ENCODE results near the gene SH2D5. TPM values are rescaled to one million over a fixed set of nuclear protein-coding genes. Genes with fewer than 3 reads are reported as not detected.

Gene SH2D5
- total RNA-seq, 1 experiment from 2014 or later, result 3.5 TPM

DNA sequence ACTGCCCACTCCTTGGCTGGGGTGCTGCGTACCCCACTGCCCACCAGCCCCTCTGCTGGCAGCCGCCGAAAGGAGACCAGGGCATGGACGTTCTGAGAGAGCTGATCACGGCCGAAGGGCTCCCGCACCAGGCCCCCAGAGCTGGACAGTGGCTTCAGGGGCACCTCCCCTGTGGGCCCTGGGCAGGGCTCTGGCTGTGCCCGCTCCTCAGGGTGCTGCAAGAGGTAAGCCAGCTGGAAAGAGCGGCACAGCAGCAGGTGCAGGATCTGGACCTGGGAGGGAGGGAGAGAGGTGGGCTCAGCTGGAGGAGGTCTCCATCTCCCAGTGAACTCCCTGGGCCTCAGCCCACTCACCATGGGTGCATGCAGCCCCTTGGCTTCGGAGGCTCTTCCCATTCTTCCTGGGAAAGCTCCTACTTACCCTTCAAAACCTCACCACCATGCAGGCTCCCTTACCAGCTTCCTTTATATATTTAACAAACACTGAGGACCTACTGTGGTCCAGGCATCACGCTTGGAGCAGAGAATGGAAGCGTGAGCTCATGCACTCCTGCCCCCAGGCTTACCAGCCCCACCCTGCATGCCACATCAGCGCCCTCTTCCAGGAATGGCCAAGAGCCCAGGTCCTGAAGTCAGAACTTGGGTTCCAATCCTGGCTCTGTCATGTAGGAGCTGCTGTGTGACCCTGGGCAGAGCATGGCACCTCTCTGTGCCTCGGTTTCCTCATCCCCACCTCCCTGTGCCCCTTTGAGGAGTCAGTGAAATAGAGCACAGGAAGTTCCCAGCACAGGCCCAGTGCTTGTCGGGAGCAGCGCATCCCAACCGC, 7.9 kb downstream of the SH2D5 start:
- ChIA-PET CTCF (no interaction called here), POLR2A (interaction anchor here (0.5 kb wide), 1 partner anchor 249 kb away, joined by 5 read pairs; no protein-coding TSS in a partner anchor)
- Histone ChIP-seq H3K4me3 (ENCODE audit: low read depth, low read length) (no peak overlapping the region), H3K4me1 (no peaks in the 10 kb centered on the region), H3K27me3 (replicated peaks; ENCODE audit: control insufficient read depth, insufficient read depth, low read length) (no peaks in the 10 kb centered on the region), H3K9me3 (no peaks in the 10 kb centered on the region), H3K36me3 (ENCODE audit: control insufficient read depth, insufficient read depth, low read length) (no peaks in the 10 kb centered on the region)
- BruUV-seq (replicated peaks), result no TSS peak
- Mint-ChIP-seq H3K4me3 (ENCODE audit: unreplicated experiment) (no peak overlapping the region), H3K36me3 (ENCODE audit: insufficient read depth, unreplicated experiment) (no peaks in the 10 kb centered on the region), H3K4me1 (ENCODE audit: low read depth, unreplicated experiment) (peaks cover 7% of the 10 kb centered on the region), H3K27ac (ENCODE audit: unreplicated experiment) (no peak overlapping the region), H3K9me3 (ENCODE audit: unreplicated experiment) (no peaks in the 10 kb centered on the region), H3K27me3 (ENCODE audit: insufficient read depth, unreplicated experiment) (no peaks in the 10 kb centered on the region)
- intact Hi-C loops (cut with micrococcal nuclease; ENCODE audit: unreplicated experiment), result no loop called here
- TF ChIP-seq, protein P1, sequence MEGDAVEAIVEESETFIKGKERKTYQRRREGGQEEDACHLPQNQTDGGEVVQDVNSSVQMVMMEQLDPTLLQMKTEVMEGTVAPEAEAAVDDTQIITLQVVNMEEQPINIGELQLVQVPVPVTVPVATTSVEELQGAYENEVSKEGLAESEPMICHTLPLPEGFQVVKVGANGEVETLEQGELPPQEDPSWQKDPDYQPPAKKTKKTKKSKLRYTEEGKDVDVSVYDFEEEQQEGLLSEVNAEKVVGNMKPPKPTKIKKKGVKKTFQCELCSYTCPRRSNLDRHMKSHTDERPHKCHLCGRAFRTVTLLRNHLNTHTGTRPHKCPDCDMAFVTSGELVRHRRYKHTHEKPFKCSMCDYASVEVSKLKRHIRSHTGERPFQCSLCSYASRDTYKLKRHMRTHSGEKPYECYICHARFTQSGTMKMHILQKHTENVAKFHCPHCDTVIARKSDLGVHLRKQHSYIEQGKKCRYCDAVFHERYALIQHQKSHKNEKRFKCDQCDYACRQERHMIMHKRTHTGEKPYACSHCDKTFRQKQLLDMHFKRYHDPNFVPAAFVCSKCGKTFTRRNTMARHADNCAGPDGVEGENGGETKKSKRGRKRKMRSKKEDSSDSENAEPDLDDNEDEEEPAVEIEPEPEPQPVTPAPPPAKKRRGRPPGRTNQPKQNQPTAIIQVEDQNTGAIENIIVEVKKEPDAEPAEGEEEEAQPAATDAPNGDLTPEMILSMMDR (IDR thresholded peaks at IDR 0.05; ENCODE audit: insufficient read depth in 1 of 2, low read depth in 1 of 2, low read length in 1 of 2, severe bottlenecking in 1 of 2, unreplicated experiment in 1 of 2), result no peak
- DNase-seq, result no peak

DNA sequence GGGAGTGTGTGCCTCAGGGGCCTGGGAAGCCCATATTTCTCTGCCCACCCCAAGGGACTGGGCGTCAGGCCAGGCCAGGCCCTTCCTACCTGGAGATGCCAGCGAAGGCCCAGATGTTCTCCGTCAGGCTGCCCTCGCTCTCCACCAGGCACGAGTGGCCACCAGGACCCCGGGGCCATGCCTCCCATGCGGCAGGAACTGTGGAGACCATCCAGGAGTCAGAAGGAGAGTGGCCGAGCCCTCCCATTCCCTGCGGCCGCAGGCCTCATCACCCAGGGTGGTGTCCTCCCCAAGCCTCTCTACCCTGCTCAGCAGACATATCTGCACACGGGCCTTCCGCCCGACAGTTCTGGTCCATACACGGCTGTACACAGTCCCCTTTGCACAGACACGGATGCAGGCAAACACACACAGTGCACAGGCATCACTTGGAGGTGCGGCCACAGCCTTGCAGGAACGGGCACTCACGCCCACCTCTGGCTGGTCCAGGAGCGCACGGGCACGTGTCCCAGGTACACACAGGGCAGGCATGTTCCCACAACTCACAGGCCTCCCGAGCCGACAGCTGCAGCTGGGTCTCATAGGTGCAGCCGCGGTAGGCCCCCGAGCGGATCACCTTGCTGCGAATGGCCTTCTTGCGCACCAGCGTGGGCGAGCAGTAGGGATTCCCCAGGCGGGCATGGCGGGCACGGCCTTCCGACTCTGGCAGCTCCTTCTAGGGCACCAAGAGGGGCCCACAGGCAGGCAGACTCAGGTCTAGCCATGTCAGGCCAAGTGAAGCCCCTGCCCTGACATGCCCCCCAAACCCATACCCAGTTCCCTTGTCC, 8.8 kb downstream of the SH2D5 start:
- Mint-ChIP-seq H3K4me1 (ENCODE audit: low read depth, unreplicated experiment) (peaks cover 7% of the 10 kb centered on the region), H3K27me3 (ENCODE audit: insufficient read depth, unreplicated experiment) (peaks cover 1% of the 10 kb centered on the region), H3K36me3 (ENCODE audit: insufficient read depth, unreplicated experiment) (no peaks in the 10 kb centered on the region), H3K9me3 (ENCODE audit: unreplicated experiment) (no peaks in the 10 kb centered on the region), H3K4me3 (ENCODE audit: unreplicated experiment) (no peak overlapping the region), H3K27ac (ENCODE audit: unreplicated experiment) (no peak overlapping the region)
- intact Hi-C loops (cut with micrococcal nuclease; ENCODE audit: unreplicated experiment), result no loop called here
- POLR2A ChIA-PET, result interaction anchor here (0.5 kb wide), 1 partner anchor 249 kb away, joined by 5 read pairs; no protein-coding TSS in a partner anchor
- Histone ChIP-seq H3K9me3 (no peaks in the 10 kb centered on the region), H3K36me3 (ENCODE audit: control insufficient read depth, insufficient read depth, low read length) (no peaks in the 10 kb centered on the region), H3K4me3 (ENCODE audit: low read depth, low read length) (no peak overlapping the region), H3K4me1 (no peaks in the 10 kb centered on the region), H3K27me3 (replicated peaks; ENCODE audit: control insufficient read depth, insufficient read depth, low read length) (no peaks in the 10 kb centered on the region)
- no TSS peak for BruUV-seq (replicated peaks)
- TF ChIP-seq, protein P1 (IDR thresholded peaks at IDR 0.05; ENCODE audit: insufficient read depth in 1 of 2, low read depth in 1 of 2, low read length in 1 of 2, severe bottlenecking in 1 of 2, unreplicated experiment in 1 of 2), result no peak
- CTCF ChIA-PET, result no interaction called here
- no peak for DNase-seq

DNA sequence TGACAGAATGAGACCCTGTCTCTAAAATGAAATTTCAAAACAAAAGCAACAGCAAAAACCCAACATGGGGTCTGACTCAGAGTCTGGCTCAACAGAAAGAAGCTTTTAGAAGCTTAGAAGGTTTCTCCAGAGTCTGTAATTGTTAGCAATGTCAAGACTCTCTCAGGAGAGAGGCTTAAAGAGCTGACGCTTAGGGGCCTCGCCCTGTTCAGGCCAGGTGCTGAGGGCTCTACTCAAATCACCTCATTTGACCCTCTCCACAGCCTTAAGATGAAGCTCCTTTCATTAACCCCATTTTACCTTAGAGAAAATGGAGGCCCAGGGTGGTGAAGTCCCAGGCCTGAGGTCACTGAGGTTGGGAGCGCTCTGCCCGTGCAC, 9.4 kb downstream of the SH2D5 start:
- BruUV-seq (replicated peaks), result no TSS peak
- Mint-ChIP-seq H3K9me3 (ENCODE audit: unreplicated experiment) (no peaks in the 10 kb centered on the region), H3K36me3 (ENCODE audit: insufficient read depth, unreplicated experiment) (no peaks in the 10 kb centered on the region), H3K4me3 (ENCODE audit: unreplicated experiment) (no peak overlapping the region), H3K27ac (ENCODE audit: unreplicated experiment) (no peak overlapping the region), H3K4me1 (ENCODE audit: low read depth, unreplicated experiment) (peaks cover 4% of the 10 kb centered on the region), H3K27me3 (ENCODE audit: insufficient read depth, unreplicated experiment) (peaks cover 3% of the 10 kb centered on the region)
- no peaks in the 10 kb centered on the region for H3K36me3 ChIP-seq (ENCODE audit: control insufficient read depth, insufficient read depth, low read length)
- ChIA-PET POLR2A (no interaction called here), CTCF (no interaction called here)
- peaks cover 4% of the 10 kb centered on the region; the same call in 1 of the 2 replicates for H3K4me1 ChIP-seq
- no peaks in the 10 kb centered on the region for H3K9me3 ChIP-seq
- TF ChIP-seq, protein P1 (IDR thresholded peaks at IDR 0.05; ENCODE audit: insufficient read depth in 1 of 2, low read depth in 1 of 2, low read length in 1 of 2, severe bottlenecking in 1 of 2, unreplicated experiment in 1 of 2), result no peak
- H3K27me3 ChIP-seq (replicated peaks; ENCODE audit: control insufficient read depth, insufficient read depth, low read length), result no peaks in the 10 kb centered on the region
- DNase-seq, result no peak
- no peak overlapping the region for H3K4me3 ChIP-seq (ENCODE audit: low read depth, low read length)
- intact Hi-C loops (cut with micrococcal nuclease; ENCODE audit: unreplicated experiment), result no loop called here

Measured in Caco-2 (cell line).